ENCODE measurements around the gene CNTN4. TPM values are rescaled to one million over a fixed set of nuclear protein-coding genes. Genes with fewer than 3 reads are reported as not detected.

The CNTN4 gene
- total RNA-seq, 1 experiment from 2014 or later = not detected

- no peak overlapping the region for H3K27ac Mint-ChIP-seq
- ATAC-seq = no peak
- no peak for DNase-seq (ENCODE audit: low spot score)
- H3K36me3 Mint-ChIP-seq = peaks cover 61% of the 10 kb centered on the region
- ChIA-PET CTCF (no interaction called here), POLR2A (no interaction called here)
- no peak overlapping the region for H3K4me3 Mint-ChIP-seq
- TF ChIP-seq ATF3 (CRISPR knock-in tag; conservative IDR thresholded peaks at IDR 0.05) (no peak), HMGA2 (CRISPR knock-in tag; IDR thresholded peaks at IDR 0.05) (no peak), MXD4 (CRISPR knock-in tag; IDR thresholded peaks at IDR 0.05; ENCODE audit: borderline replicate concordance) (no peak), CREM (CRISPR knock-in tag; IDR thresholded peaks at IDR 0.05) (no peak), NR2C2 (CRISPR knock-in tag; IDR thresholded peaks at IDR 0.05) (no peak), EMX1 (CRISPR knock-in tag; IDR thresholded peaks at IDR 0.05) (no peak)
- no peaks in the 10 kb centered on the region for H3K4me1 Mint-ChIP-seq
- H3K27me3 Mint-ChIP-seq (ENCODE audit: low read depth) = peaks cover 4% of the 10 kb centered on the region; the same call in 1 of the 2 replicates
- peaks cover 79% of the 10 kb centered on the region for H3K9me3 Mint-ChIP-seq
Observed at GRCh38 chr3:2392981-2393380, 294.3 kb downstream of the CNTN4 start.

DNA sequence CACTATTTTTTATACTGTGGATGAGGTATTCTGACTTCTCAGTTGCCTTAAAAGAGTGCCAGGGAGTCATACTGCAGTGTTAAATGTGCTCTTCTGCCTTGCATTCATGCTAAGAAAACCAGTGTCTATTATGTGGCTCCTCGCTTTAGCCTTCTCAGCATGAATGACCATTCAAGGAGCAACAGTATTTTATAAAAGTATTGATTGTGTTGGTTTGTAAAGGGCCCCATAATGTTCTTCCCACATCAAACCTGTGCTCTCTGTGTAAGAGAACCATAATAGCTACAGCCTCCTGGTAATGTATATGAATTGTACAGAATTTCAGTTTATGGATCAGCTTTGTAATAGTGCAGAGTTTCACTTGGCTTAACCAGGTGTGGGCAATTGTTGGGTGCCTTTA, 316.4 kb downstream of the CNTN4 start:
- Mint-ChIP-seq H3K4me3 (no peak overlapping the region), H3K4me1 (no peaks in the 10 kb centered on the region), H3K27ac (no peak overlapping the region), H3K27me3 (ENCODE audit: low read depth) (peaks cover 2% of the 10 kb centered on the region; the same call in 1 of the 2 replicates), H3K36me3 (peaks cover 47% of the 10 kb centered on the region), H3K9me3 (peaks cover 73% of the 10 kb centered on the region)
- no peak for DNase-seq (ENCODE audit: low spot score)
- ATAC-seq = no peak
- ChIA-PET CTCF (no interaction called here), POLR2A (no interaction called here)
- no peak for TF ChIP-seq ZNF532 (CRISPR knock-in tag; IDR thresholded peaks at IDR 0.05; ENCODE audit: borderline replicate concordance)
- TF ChIP-seq, protein P1, sequence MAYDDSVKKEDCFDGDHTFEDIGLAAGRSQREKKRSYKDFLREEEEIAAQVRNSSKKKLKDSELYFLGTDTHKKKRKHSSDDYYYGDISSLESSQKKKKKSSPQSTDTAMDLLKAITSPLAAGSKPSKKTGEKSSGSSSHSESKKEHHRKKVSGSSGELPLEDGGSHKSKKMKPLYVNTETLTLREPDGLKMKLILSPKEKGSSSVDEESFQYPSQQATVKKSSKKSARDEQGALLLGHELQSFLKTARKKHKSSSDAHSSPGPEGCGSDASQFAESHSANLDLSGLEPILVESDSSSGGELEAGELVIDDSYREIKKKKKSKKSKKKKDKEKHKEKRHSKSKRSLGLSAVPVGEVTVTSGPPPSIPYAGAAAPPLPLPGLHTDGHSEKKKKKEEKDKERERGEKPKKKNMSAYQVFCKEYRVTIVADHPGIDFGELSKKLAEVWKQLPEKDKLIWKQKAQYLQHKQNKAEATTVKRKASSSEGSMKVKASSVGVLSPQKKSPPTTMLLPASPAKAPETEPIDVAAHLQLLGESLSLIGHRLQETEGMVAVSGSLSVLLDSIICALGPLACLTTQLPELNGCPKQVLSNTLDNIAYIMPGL (CRISPR knock-in tag; IDR thresholded peaks at IDR 0.05) = no peak
- no peak for TF ChIP-seq MXD4 (CRISPR knock-in tag; IDR thresholded peaks at IDR 0.05; ENCODE audit: borderline replicate concordance)

DNA sequence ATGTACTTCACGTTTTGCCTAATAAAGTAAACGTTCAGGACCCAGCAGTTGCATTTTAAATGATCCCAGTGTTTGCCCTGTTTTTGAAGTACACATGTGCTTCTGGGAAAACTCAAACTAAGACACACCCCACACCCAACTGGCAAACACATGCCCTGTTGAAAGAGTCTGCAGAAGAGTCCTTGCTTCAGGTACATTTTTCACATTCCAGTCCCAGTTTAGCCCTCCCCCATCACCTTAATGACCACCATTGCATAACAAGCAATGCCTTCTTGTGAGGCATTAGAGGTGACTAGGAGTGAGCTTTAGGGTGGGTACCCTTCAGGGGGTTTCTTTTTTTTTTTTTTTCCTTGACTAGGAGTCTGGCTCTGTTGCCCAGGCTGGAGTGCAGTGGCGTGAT, 322.3 kb downstream of the CNTN4 start:
- no peaks in the 10 kb centered on the region for H3K4me1 Mint-ChIP-seq
- H3K9me3 Mint-ChIP-seq = peaks cover 81% of the 10 kb centered on the region
- TF ChIP-seq FOXP1 (CRISPR knock-in tag; IDR thresholded peaks at IDR 0.05; ENCODE audit: borderline replicate concordance) = no peak
- no peak for TF ChIP-seq USF2 (CRISPR knock-in tag; IDR thresholded peaks at IDR 0.05)
- no peak overlapping the region for H3K27ac Mint-ChIP-seq
- ChIA-PET POLR2A (no interaction called here), CTCF (no interaction called here)
- no peak overlapping the region for H3K4me3 Mint-ChIP-seq
- no peak for ATAC-seq
- peaks cover 66% of the 10 kb centered on the region for H3K36me3 Mint-ChIP-seq
- no peak for DNase-seq (ENCODE audit: low spot score)
- H3K27me3 Mint-ChIP-seq (ENCODE audit: low read depth) = no peaks in the 10 kb centered on the region; the same call in 1 of the 2 replicates

DNA sequence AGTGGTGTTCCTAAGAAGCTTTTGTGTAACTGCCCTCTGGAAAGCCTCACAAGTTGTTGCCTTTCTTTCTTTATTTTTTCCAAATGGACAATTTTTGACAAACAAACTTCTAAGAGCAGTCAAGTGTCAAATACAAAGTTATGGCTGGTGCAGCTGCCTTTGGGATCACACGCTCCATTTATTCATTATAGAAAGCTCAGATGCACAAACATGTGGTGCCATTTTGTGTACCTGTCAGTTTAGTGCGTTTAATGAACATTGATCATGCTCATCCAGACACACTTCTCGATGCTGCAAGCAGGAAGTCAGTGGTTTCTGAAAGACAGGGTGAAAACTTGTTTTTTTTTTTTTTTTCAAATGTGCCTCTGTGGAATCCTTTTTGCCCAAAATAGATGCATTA, 324.5 kb downstream of the CNTN4 start:
- ChIA-PET CTCF (no interaction called here), POLR2A (no interaction called here)
- peaks cover 84% of the 10 kb centered on the region for H3K9me3 Mint-ChIP-seq
- peaks cover 3% of the 10 kb centered on the region; the same call in 1 of the 2 replicates for H3K27me3 Mint-ChIP-seq (ENCODE audit: low read depth)
- no peak overlapping the region for H3K4me3 Mint-ChIP-seq
- no peaks in the 10 kb centered on the region for H3K4me1 Mint-ChIP-seq
- H3K27ac Mint-ChIP-seq = no peak overlapping the region
- H3K36me3 Mint-ChIP-seq = peaks cover 73% of the 10 kb centered on the region
- no peak for ATAC-seq
- no peak for TF ChIP-seq AR (CRISPR knock-in tag; IDR thresholded peaks at IDR 0.05)
- TF ChIP-seq, protein P2, sequence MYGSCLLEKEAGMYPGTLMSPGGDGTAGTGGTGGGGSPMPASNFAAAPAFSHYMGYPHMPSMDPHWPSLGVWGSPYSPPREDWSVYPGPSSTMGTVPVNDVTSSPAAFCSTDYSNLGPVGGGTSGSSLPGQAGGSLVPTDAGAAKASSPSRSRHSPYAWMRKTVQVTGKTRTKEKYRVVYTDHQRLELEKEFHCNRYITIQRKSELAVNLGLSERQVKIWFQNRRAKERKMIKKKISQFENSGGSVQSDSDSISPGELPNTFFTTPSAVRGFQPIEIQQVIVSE (CRISPR knock-in tag; IDR thresholded peaks at IDR 0.05; ENCODE audit: borderline replicate concordance) = no peak
- TF ChIP-seq PREB (CRISPR knock-in tag; IDR thresholded peaks at IDR 0.05; ENCODE audit: borderline replicate concordance) = no peak
- no peak for DNase-seq (ENCODE audit: low spot score)
